OCI-M2 (cell line): ENCODE results near the gene RAB42.
"Not testable (repeated sequence)": the region's sequence is repeated elsewhere in the genome, so short reads cannot be mapped to it uniquely, and the experiment has no call there.

Experiments
- DNase-seq: peaks from one replicate; lab custom pipeline; 2025; ENCODE audit not compliant: unreplicated experiment; lab: John Stamatoyannopoulos, UW

The RAB42 gene

GRCh38 chr1:28591708-28592320 is at the start of gene RAB42:
RAB42 (plus strand) TSS chr1:28592265; CDS start chr1:28592512, 247 bp downstream.
- DNase-seq = no peak

- DNase-seq = no peak
These were observed 46.8 kb upstream of the RAB42 start for GRCh38 chr1:28545246-28545628.

- no peak for DNase-seq
These were observed 43.7 kb upstream of the RAB42 start for GRCh38 chr1:28548318-28548717.

- DNase-seq = no peak
These were observed 40.7 kb upstream of the RAB42 start for GRCh38 chr1:28551381-28551780.

- DNase-seq = peak; percentile 86
These were observed 39.1 kb upstream of the RAB42 start, which contains the start of gene TRNAU1AP for GRCh38 chr1:28552758-28553663. TRNAU1AP (plus strand) TSS chr1:28553085; CDS start chr1:28553111, 26 bp downstream.

GRCh38 chr1:28560886-28561285 is 31.2 kb upstream of the RAB42 start:
- DNase-seq = no peak

GRCh38 chr1:28564310-28564709 is 27.8 kb upstream of the RAB42 start:
- DNase-seq = no peak

GRCh38 chr1:28565040-28565439 is 27.0 kb upstream of the RAB42 start:
- no peak for DNase-seq

- no peak for DNase-seq
These were observed 26.3 kb upstream of the RAB42 start for GRCh38 chr1:28565726-28566125.

GRCh38 chr1:28566931-28567330 is 25.1 kb upstream of the RAB42 start:
- DNase-seq = no peak

GRCh38 chr1:28571911-28572310 is 20.2 kb upstream of the RAB42 start:
- DNase-seq = no peak

- not testable (repeated sequence) for DNase-seq
These were observed 19.2 kb upstream of the RAB42 start for GRCh38 chr1:28572891-28573290.

GRCh38 chr1:28573564-28573963 is 18.5 kb upstream of the RAB42 start:
- DNase-seq = no peak

GRCh38 chr1:28577052-28577678 is 14.9 kb upstream of the RAB42 start:
- DNase-seq = no peak

GRCh38 chr1:28577738-28578536 is 14.1 kb upstream of the RAB42 start:
- no peak for DNase-seq

GRCh38 chr1:28578696-28579218 is 13.3 kb upstream of the RAB42 start:
- DNase-seq = no peak

- no peak for DNase-seq
These were observed 12.7 kb upstream of the RAB42 start for GRCh38 chr1:28579401-28579800.

- no peak for DNase-seq
These were observed 11.1 kb upstream of the RAB42 start for GRCh38 chr1:28580722-28581530.

GRCh38 chr1:28581531-28582247 is 10.4 kb upstream of the RAB42 start:
- DNase-seq = peak; percentile 55
